ENCODE measurements around the gene M1AP. TPM values are rescaled to one million over a fixed set of nuclear protein-coding genes. Genes with fewer than 3 reads are reported as not detected.

The M1AP gene
- polyA plus RNA-seq, 1 donor (not counting 4 experiments of a cell fraction or from before 2014, with no cell fraction given): 0.21 TPM

- FAIRE-seq (no peak), DNase-seq (ENCODE audit: low read depth, low spot score) (no peak)
- no peak overlapping the region for H3K27ac ChIP-seq (ENCODE audit: control insufficient read depth, insufficient read depth, low read length)
- no peak overlapping the region for H3K4me2 ChIP-seq (ENCODE audit: control insufficient read depth, extremely low read depth, insufficient read depth, low read depth, low read length)
- H3K36me3 ChIP-seq (ENCODE audit: control insufficient read depth in 2 of 2, extremely low read depth in 1 of 2, insufficient read depth in 2 of 2, low read length in 2 of 2): peaks cover 0 to 9% of the 10 kb centered on the region in 2 experiments
- H2AFZ ChIP-seq (ENCODE audit: control insufficient read depth, low read length): no peak overlapping the region
- no peaks in the 10 kb centered on the region for H3K9me1 ChIP-seq (ENCODE audit: control insufficient read depth, extremely low read depth, insufficient read depth, low read length)
- H4K20me1 ChIP-seq (ENCODE audit: control insufficient read depth, extremely low read depth, insufficient read depth, low read length): no peaks in the 10 kb centered on the region
- H3K27me3 ChIP-seq (ENCODE audit: control insufficient read depth, extremely low read depth, insufficient read depth, low read length): no peaks in the 10 kb centered on the region
- H3K4me3 ChIP-seq (ENCODE audit: control insufficient read depth in 2 of 3, extremely low read depth in 1 of 3, insufficient read depth in 2 of 3, low read depth in 1 of 3, low read length in 3 of 3): no peak overlapping the region
- no peaks in the 10 kb centered on the region for H3K79me2 ChIP-seq (ENCODE audit: control insufficient read depth, insufficient read depth, low read length)
- no peaks in the 10 kb centered on the region for H3K9me3 ChIP-seq (ENCODE audit: control insufficient read depth, low read depth, low read length)
- dilution Hi-C loops (cut with MboI; ENCODE audit: extremely low pct_ligation_motif_present, low sequenced_read_pairs): no loop called here
- H3K9ac ChIP-seq (ENCODE audit: control insufficient read depth, extremely low read depth, insufficient read depth, low read length): no peak overlapping the region
- H3K4me1 ChIP-seq (ENCODE audit: control insufficient read depth, extremely low read depth, insufficient read depth, low read length): peaks cover 6% of the 10 kb centered on the region
- TF ChIP-seq CTCF (optimal IDR thresholded peaks at IDR 0.05 in 1 of 3, IDR thresholded peaks at IDR 0.05 in 1 of 3, conservative IDR thresholded peaks at IDR 0.05 in 1 of 3; ENCODE audit: extremely low read depth in 1 of 3, insufficient read depth in 2 of 3, low read length in 3 of 3) (no peak), EZH2 (IDR thresholded peaks at IDR 0.05; ENCODE audit: low read length) (no peak)
These were observed 7.4 kb upstream of the M1AP start for GRCh38 chr2:74655579-74655978.

GRCh38 chr2:74653985-74654882 is 6.1 kb upstream of the M1AP start, which contains the start of gene SEMA4F:
TSS of gene SEMA4F (plus strand) at chr2:74654247. CDS start at chr2:74654377, 130 bp downstream.
- dilution Hi-C loops (cut with MboI; ENCODE audit: extremely low pct_ligation_motif_present, low sequenced_read_pairs): no loop called here
- FAIRE-seq: no peak

More at GRCh38 chr2:74653985-74654882, 6.1 kb upstream of the M1AP start, which contains the start of gene SEMA4F:
- H4K20me1 ChIP-seq (ENCODE audit: control insufficient read depth, extremely low read depth, insufficient read depth, low read length): no peaks in the 10 kb centered on the region
- H3K27me3 ChIP-seq (ENCODE audit: control insufficient read depth, extremely low read depth, insufficient read depth, low read length): no peaks in the 10 kb centered on the region
- H3K9me1 ChIP-seq (ENCODE audit: control insufficient read depth, extremely low read depth, insufficient read depth, low read length): no peaks in the 10 kb centered on the region
- peak within 1 kb of the TSS; percentile 87 for H2AFZ ChIP-seq (ENCODE audit: control insufficient read depth, low read length)
- H3K4me1 ChIP-seq (ENCODE audit: control insufficient read depth, extremely low read depth, insufficient read depth, low read length): peaks cover 6% of the 10 kb centered on the region
- no peaks in the 10 kb centered on the region for H3K9me3 ChIP-seq (ENCODE audit: control insufficient read depth, low read depth, low read length)
- peak within 1 kb of the TSS; percentile 84 for H3K4me2 ChIP-seq (ENCODE audit: control insufficient read depth, extremely low read depth, insufficient read depth, low read depth, low read length)
- DNase-seq (ENCODE audit: low read depth, low spot score): peak; percentile 75
- no peak within 1 kb of the TSS for H3K27ac ChIP-seq (ENCODE audit: control insufficient read depth, insufficient read depth, low read length)
- peak within 1 kb of the TSS; percentile 73 to 78 (median 74) for H3K4me3 ChIP-seq (ENCODE audit: control insufficient read depth in 2 of 3, extremely low read depth in 1 of 3, insufficient read depth in 2 of 3, low read depth in 1 of 3, low read length in 3 of 3)
- H3K9ac ChIP-seq (ENCODE audit: control insufficient read depth, extremely low read depth, insufficient read depth, low read length): peak within 1 kb of the TSS; percentile 66
- H3K36me3 ChIP-seq (ENCODE audit: control insufficient read depth in 2 of 2, extremely low read depth in 1 of 2, insufficient read depth in 2 of 2, low read length in 2 of 2): peaks cover 0 to 6% of the 10 kb centered on the region in 2 experiments
- no peak for TF ChIP-seq EZH2 (IDR thresholded peaks at IDR 0.05; ENCODE audit: low read length)
- no peak for TF ChIP-seq CTCF (optimal IDR thresholded peaks at IDR 0.05 in 1 of 3, IDR thresholded peaks at IDR 0.05 in 1 of 3, conservative IDR thresholded peaks at IDR 0.05 in 1 of 3; ENCODE audit: extremely low read depth in 1 of 3, insufficient read depth in 2 of 3, low read length in 3 of 3)
- H3K79me2 ChIP-seq (ENCODE audit: control insufficient read depth, insufficient read depth, low read length): no peaks in the 10 kb centered on the region
